Prostate gland (tissue), 2 donors: ENCODE data around the gene PLEKHH1. TPM values are rescaled to one million over a fixed set of nuclear protein-coding genes. Genes with fewer than 3 reads are reported as not detected.

ENCODE experiments used
- DNase-seq: peaks from one replicate; pipeline ENCODE4 v3.0.0-alpha.2; 2019; ENCODE audit warnings: low spot score
- H3K27ac ChIP-seq, 2 donors: fragments of 200-600 bp; sonication (generic); 2 replicates each; pipeline ENCODE4 v1.5.1; 2017 to 2019
- H3K27me3 ChIP-seq: fragments of 200-600 bp; sonication (generic); replicated peaks from 2 replicates; pipeline ENCODE4 v1.5.1; 2019; ENCODE audit not compliant: insufficient read depth
- H3K36me3 ChIP-seq, 2 donors: fragments of 200-600 bp; sonication (generic); 1 replicate in 1 of 2; 2 replicates in 1 of 2; pipeline versions ENCODE4 v1.5.1 to v1.8.1; 2017 to 2019
- H3K4me1 ChIP-seq: fragments of 200-600 bp; sonication (generic); replicated peaks from 2 replicates; pipeline ENCODE4 v1.5.1; 2019
- H3K4me3 ChIP-seq, 2 donors: fragments of 200-600 bp; sonication (generic); 2 replicates each; pipeline ENCODE4 v1.5.1; 2017 to 2019
- H3K9me3 ChIP-seq: fragments of 200-600 bp; sonication (generic); 2 replicates; pipeline ENCODE4 v1.5.1; 2017
- POLR2A ChIP-seq: fragments of 450-650 bp; IDR thresholded peaks from one replicate; pipeline ENCODE4 v1.6.1; 2016; ENCODE audit warnings: antibody characterized with exemption, mild to moderate bottlenecking
- POLR2AphosphoS5 ChIP-seq: sonication (generic); formaldehyde crosslinking; IDR thresholded peaks from one replicate; pipeline ENCODE4 v1.6.1; 2017; ENCODE audit warnings: antibody characterized with exemption
- WGBS: methylation state at CpG from one replicate; pipeline ENCODE4 v1.1.5; 2018; 5-methylcytosine and 5-hydroxymethylcytosine counted together
- intact Hi-C: fragments of 100-400 bp; cut with DNase I; formaldehyde crosslinking; loops from one replicate; pipeline ENCODE4 v1.14.2; 2022
- total RNA-seq, 2 donors: library from RNA; depleted of rRNA; stranded (reverse); fragments of >200 nt; gene quantifications; one replicate each; pipeline ENCODE4 v1.1.0, GENCODE V29; 2016
- TF ChIP-seq, protein P1 (sequence below), 4 experiments: fragments of 200-600 bp in 2 of 4; fragments of 450-650 bp in 2 of 4; sonication (generic) in 2 of 4; IDR thresholded peaks; 1 replicate in 3 of 4; 2 replicates in 1 of 4; pipeline ENCODE4 v1.5.1; 2016 to 2019; ENCODE audit warnings: antibody characterized with exemption in 4 of 4, mild to moderate bottlenecking in 2 of 4, moderate library complexity in 2 of 4

PLEKHH1 gene
- total RNA-seq, 2 donors from 2014 or later: 57.9 to 92.7 TPM

DNA sequence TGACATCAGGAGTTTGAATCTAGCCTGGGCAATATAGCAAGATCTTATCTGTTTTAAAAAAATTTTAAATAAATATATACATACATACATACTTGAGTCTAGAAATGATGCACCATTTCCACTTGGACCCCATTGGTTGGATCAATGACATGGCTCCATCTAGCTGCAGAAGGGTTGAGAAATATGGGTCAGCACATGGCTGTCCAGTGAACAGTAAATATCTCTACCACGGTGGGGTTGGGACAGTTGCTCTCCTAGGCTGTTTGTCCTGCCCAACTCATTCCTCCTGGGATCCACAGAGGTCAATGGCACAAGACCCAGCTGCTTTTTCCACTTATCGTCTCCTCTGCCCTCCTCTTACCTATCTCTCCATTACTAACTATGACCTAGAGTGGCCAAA, 23.6 kb downstream of the PLEKHH1 start:
- H3K4me3 ChIP-seq: no peak overlapping the region
- no peak for DNase-seq
- WGBS: 94% methylated on average over 2 of the region's 2 CpGs
- peaks cover 4% of the 10 kb centered on the region for H3K4me1 ChIP-seq
- H3K27ac ChIP-seq: no peak overlapping the region
- intact Hi-C loops: no loop called here
- TF ChIP-seq POLR2AphosphoS5: no peak
- TF ChIP-seq POLR2A: no peak
- TF ChIP-seq, protein P1, sequence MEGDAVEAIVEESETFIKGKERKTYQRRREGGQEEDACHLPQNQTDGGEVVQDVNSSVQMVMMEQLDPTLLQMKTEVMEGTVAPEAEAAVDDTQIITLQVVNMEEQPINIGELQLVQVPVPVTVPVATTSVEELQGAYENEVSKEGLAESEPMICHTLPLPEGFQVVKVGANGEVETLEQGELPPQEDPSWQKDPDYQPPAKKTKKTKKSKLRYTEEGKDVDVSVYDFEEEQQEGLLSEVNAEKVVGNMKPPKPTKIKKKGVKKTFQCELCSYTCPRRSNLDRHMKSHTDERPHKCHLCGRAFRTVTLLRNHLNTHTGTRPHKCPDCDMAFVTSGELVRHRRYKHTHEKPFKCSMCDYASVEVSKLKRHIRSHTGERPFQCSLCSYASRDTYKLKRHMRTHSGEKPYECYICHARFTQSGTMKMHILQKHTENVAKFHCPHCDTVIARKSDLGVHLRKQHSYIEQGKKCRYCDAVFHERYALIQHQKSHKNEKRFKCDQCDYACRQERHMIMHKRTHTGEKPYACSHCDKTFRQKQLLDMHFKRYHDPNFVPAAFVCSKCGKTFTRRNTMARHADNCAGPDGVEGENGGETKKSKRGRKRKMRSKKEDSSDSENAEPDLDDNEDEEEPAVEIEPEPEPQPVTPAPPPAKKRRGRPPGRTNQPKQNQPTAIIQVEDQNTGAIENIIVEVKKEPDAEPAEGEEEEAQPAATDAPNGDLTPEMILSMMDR (IDR thresholded peaks at IDR 0.05): no peak
- H3K36me3 ChIP-seq: no peaks in the 10 kb centered on the region
- no peaks in the 10 kb centered on the region for H3K27me3 ChIP-seq
- H3K9me3 ChIP-seq: no peaks in the 10 kb centered on the region

DNA sequence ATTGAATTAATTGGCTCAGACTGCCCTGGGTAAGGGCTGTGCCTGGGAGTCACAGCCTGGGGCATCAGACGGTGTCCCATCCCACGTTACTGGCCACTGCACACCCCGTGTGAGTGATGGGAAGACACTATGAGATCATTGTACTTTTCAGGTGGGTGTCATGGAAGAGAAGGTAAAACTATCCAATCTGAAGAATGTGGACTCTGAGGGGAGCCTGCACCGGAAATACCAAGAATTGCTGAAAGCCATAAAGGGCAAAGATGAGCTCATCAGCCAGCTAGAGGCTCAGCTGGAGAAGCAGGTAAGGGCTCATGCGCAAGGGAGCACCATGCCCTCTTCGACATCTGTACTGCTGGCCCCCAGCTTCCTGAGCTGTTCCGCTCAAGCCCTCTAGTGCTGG, 24.0 kb downstream of the PLEKHH1 start:
- H3K4me3 ChIP-seq: no peak overlapping the region
- no peaks in the 10 kb centered on the region for H3K4me1 ChIP-seq
- H3K27ac ChIP-seq: no peak overlapping the region
- intact Hi-C loops: no loop called here
- no peak for DNase-seq
- H3K36me3 ChIP-seq: no peaks in the 10 kb centered on the region
- no peak for TF ChIP-seq POLR2AphosphoS5
- TF ChIP-seq, protein P1 (IDR thresholded peaks at IDR 0.05): no peak
- no peak for TF ChIP-seq POLR2A
- H3K9me3 ChIP-seq: no peaks in the 10 kb centered on the region
- WGBS: 77% methylated on average over 7 of the region's 7 CpGs
- H3K27me3 ChIP-seq: no peaks in the 10 kb centered on the region

DNA sequence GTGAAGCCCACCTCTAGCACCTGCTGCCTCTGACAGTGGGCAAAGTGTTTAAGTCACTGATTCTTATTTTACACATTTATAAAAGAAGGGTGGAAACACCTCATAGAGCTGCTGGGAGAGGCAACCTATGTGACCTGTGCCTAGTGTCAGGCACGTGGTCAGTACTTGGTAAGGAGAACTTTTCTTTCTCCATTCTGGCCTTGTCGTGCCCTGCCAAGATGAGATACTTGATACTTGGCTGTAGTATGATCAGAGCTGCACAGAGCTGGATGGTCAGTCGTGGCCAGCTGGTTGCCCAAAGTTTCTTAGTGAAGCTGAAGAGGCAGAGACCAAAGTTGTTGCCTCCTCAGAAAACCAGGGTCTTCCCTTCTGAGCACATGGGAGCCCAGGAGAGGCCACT, 24.6 kb downstream of the PLEKHH1 start:
- no peaks in the 10 kb centered on the region for H3K9me3 ChIP-seq
- WGBS: 93% methylated on average over 3 of the region's 3 CpGs
- DNase-seq: no peak
- H3K27ac ChIP-seq: no peak overlapping the region
- no peak overlapping the region for H3K4me3 ChIP-seq
- intact Hi-C loops: no loop called here
- H3K27me3 ChIP-seq: no peaks in the 10 kb centered on the region
- H3K36me3 ChIP-seq: no peaks in the 10 kb centered on the region
- H3K4me1 ChIP-seq: no peaks in the 10 kb centered on the region
- TF ChIP-seq, protein P1 (IDR thresholded peaks at IDR 0.05): no peak
- no peak for TF ChIP-seq POLR2A

DNA sequence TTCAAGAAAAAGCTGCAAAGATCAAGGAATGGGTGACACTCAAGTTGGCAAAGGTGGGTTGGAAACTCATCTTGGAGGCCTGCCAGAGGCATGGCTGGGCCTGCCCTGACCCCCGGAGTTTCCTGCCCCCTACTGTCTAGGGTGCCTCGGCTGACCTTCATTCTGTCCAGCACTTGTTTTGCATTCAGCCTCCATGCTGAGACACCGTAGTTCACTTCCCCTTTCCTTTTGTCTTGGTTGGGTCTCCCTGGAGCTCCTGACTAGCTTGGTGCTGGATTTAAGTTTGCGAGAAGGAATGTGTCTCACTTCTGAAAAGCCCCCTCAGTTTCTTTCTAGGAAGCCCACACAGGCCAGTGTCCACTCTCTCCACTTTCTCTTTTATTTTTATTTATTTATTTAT, 26.5 kb downstream of the PLEKHH1 start:
- 53% methylated on average over 4 of the region's 4 CpGs for WGBS

More for the DNA sequence above, 26.5 kb downstream of the PLEKHH1 start:
- H3K27me3 ChIP-seq: no peaks in the 10 kb centered on the region
- intact Hi-C loops: no loop called here
- no peaks in the 10 kb centered on the region for H3K36me3 ChIP-seq
- no peaks in the 10 kb centered on the region for H3K9me3 ChIP-seq
- no peak overlapping the region for H3K4me3 ChIP-seq
- no peak for DNase-seq
- no peaks in the 10 kb centered on the region for H3K4me1 ChIP-seq
- no peak overlapping the region for H3K27ac ChIP-seq
- TF ChIP-seq POLR2AphosphoS5 (no peak), POLR2A (no peak)
- TF ChIP-seq, protein P1 (IDR thresholded peaks at IDR 0.05): no peak
